ENCODE measurements around the gene SMARCA2.

Gene SMARCA2

GRCh38 chr9:2043881-2044462 lies 28.8 kb downstream of the SMARCA2 start:
- Histone ChIP-seq H3K27me3 (replicated peaks; ENCODE audit: control insufficient read depth, insufficient read depth, low read length) (no peaks in the 10 kb centered on the region), H3K36me3 (ENCODE audit: control insufficient read depth, insufficient read depth, low read length) (peaks cover 23% of the 10 kb centered on the region), H3K4me3 (replicated peaks; ENCODE audit: low read depth, low read length) (no peak overlapping the region; the same call in 1 of the 2 replicates)
- no peak for DNase-seq (ENCODE audit: extremely low read depth, insufficient read length)
- no peak for TF ChIP-seq CTCF (IDR thresholded peaks at IDR 0.05; ENCODE audit: insufficient read depth, low read length, poor library complexity, severe bottlenecking)

- Histone ChIP-seq H3K4me3 (replicated peaks; ENCODE audit: low read depth, low read length) (no peak overlapping the region), H3K27me3 (replicated peaks; ENCODE audit: control insufficient read depth, insufficient read depth, low read length) (no peaks in the 10 kb centered on the region), H3K36me3 (ENCODE audit: control insufficient read depth, insufficient read depth, low read length) (peaks cover 6% of the 10 kb centered on the region)
- DNase-seq (ENCODE audit: extremely low read depth, insufficient read length) = no peak
- TF ChIP-seq CTCF (IDR thresholded peaks at IDR 0.05; ENCODE audit: insufficient read depth, low read length, poor library complexity, severe bottlenecking) = no peak
Observed at GRCh38 chr9:2047144-2047671, 32.1 kb downstream of the SMARCA2 start.

- Histone ChIP-seq H3K4me3 (replicated peaks; ENCODE audit: low read depth, low read length) (no peak overlapping the region), H3K36me3 (ENCODE audit: control insufficient read depth, insufficient read depth, low read length) (peaks cover 6% of the 10 kb centered on the region), H3K27me3 (replicated peaks; ENCODE audit: control insufficient read depth, insufficient read depth, low read length) (no peaks in the 10 kb centered on the region)
- DNase-seq (ENCODE audit: extremely low read depth, insufficient read length) = no peak
- no peak for TF ChIP-seq CTCF (IDR thresholded peaks at IDR 0.05; ENCODE audit: insufficient read depth, low read length, poor library complexity, severe bottlenecking)
Observed at GRCh38 chr9:2047916-2048315, 32.8 kb downstream of the SMARCA2 start.

- no peak for TF ChIP-seq CTCF (IDR thresholded peaks at IDR 0.05; ENCODE audit: insufficient read depth, low read length, poor library complexity, severe bottlenecking)
- Histone ChIP-seq H3K36me3 (ENCODE audit: control insufficient read depth, insufficient read depth, low read length) (peaks cover 6% of the 10 kb centered on the region), H3K27me3 (replicated peaks; ENCODE audit: control insufficient read depth, insufficient read depth, low read length) (no peaks in the 10 kb centered on the region), H3K4me3 (replicated peaks; ENCODE audit: low read depth, low read length) (no peak overlapping the region)
- DNase-seq (ENCODE audit: extremely low read depth, insufficient read length) = no peak
Observed at GRCh38 chr9:2050236-2050635, 35.1 kb downstream of the SMARCA2 start.

- TF ChIP-seq CTCF (IDR thresholded peaks at IDR 0.05; ENCODE audit: insufficient read depth, low read length, poor library complexity, severe bottlenecking) = no peak
- peak; percentile 76 for DNase-seq (ENCODE audit: extremely low read depth, insufficient read length)
- peaks cover 17% of the 10 kb centered on the region for H3K36me3 ChIP-seq (ENCODE audit: control insufficient read depth, insufficient read depth, low read length)
- H3K4me3 ChIP-seq (replicated peaks; ENCODE audit: low read depth, low read length) = no peak overlapping the region
- H3K27me3 ChIP-seq (replicated peaks; ENCODE audit: control insufficient read depth, insufficient read depth, low read length) = no peaks in the 10 kb centered on the region
Observed at GRCh38 chr9:2053883-2054845, 39.0 kb downstream of the SMARCA2 start.
